GM19467 (cell line): ENCODE measurements around the gene HSPA8.

Experiments
- ATAC-seq: cut with Tn5 transposase; IDR thresholded peaks from one replicate; pipeline ENCODE4 v1.9.1; 2021; ENCODE audit warnings: mild to moderate bottlenecking, moderate library complexity; ENCODE audit not compliant: unreplicated experiment

Gene HSPA8

DNA sequence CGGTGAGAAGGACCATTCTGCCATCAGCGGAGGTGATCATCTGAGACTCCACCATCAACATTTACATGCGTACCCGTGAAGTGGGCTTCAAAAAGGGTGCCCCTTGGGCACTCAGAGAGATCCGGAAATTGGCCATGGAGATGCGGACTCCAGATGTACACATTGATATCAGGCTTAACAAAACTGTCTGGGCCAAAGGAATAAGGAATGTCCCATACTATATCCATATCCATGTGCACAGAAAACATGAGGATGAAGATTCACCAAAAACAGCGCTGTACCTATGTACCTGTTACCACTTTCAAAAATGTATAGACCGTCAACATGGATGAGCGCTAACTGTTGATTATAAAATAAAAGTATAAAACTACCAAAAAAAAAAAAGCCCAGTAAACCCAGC, 10.8 kb downstream of the HSPA8 start:
- ATAC-seq = no peak

DNA sequence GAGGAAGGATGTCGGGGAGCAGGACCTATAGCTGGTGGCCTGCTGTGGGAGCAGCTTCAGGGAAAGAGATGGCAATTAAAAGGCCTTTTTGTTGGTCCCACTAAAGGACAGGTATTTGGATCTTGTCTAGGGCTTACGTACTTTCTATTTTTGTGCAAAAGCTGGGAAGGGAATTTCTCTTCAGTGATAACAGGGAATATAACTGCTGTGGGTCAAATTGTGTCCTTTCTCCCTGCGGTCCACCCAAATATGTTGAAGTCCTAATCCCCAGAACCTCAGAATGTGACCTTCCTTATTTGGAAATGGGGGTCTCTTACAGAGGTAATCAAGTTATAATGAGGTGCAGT, 14.0 kb downstream of the HSPA8 start:
- no peak for ATAC-seq

DNA sequence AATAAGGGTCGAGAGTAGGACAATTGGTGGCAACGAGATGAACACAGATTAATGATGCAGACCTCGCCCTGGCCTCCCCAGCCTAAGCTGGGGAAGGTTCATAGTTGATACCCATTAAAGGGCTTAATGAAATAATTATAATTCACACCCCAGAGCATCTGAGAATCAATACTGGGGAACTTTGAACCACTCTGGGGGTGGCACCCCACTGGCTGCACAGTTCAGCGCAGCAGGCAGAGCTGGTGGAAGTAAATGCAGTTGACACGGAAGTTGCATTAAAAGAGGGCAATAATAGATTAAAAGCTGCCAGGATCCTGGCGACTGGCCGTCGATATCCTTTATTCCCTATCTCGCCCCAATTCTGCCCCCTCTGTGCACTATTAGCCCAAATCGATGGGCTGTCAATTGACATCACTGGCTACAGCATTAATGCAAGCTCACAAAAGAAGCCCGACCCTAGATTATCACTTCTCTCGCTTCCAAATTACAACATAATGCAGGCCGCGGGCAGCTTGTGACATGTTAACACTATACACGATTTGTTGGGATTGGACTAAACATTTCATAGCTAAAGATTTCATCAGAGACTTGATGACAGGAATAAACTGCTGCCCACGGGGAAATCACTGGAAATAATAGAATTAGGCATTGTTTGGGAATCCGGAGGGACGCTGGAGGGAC, 14.5 kb downstream of the HSPA8 start:
- ATAC-seq = no peak

DNA sequence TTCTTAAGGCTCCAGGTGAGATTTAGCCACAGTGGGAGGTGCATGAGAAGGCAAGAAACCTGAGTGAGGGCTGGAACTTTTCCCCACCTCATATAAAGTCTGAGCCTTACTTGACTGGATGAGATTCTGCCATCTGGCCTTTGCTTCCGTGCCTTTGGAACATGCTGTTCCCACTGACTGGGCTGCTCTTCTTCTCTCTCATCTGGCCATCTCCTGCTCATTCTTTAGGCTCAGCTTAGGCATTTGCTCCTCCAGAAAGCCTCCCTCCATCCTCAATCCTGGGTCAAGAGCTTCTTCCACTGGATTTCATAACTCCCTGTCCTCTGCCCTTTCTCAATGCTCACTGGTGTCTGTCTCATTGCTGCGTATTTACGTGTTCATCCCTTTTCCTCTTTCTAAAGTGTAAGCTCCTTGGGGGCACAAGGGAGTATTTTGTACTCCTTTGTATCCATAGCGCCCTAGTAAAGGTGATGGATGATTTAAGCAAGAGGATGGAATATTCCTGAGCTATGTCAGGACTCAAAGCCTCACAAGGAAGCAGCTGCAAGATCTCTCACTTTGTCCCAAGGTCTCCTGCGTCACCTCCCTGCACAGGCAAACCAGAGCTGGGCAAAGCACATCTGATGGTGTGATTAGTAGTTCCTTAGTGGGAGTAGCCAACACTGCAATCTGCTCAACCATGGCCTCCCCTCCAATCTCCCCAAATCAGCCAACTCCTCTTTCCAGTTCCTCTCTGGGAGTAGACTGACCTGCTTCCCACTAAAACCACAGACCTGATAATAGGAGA, 15.3 kb downstream of the HSPA8 start:
- no peak for ATAC-seq

DNA sequence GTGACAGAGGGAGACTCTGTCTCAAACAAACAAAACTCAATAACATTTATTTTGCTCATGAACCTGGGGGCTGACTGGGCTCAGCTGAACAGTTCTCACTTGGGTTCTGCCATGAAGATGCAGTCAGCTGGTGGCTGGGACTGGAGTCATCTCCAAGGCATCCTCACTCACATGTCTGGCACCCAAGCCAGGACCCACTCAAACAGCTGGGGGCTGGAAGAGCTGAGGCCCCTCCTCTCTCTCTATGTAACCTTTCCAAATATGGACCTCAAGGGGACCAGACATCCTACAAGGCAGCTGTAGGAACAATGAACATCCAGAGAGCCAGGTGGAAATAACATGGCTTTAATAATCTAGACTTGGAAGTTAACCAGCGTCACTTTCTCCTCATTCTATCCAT, 16.8 kb downstream of the HSPA8 start:
- no peak for ATAC-seq

DNA sequence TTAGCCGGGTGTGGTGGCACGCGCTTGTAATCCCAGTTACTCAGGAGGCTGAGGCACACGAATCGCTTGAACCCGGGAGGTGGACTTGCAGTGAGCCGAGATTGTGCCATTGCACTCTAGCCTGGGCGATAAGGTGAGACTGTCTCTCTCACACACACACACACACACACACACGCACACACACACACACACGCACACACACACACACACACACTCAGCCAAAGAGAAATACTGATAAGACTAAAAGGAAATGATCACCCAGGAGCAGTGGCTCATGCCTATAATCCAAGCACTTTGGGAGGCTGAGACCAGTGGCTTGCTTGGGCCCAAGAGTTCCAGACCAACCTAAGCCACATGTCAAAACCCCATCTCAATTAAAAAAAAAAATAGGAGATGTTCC, 20.8 kb downstream of the HSPA8 start:
- ATAC-seq = no peak

DNA sequence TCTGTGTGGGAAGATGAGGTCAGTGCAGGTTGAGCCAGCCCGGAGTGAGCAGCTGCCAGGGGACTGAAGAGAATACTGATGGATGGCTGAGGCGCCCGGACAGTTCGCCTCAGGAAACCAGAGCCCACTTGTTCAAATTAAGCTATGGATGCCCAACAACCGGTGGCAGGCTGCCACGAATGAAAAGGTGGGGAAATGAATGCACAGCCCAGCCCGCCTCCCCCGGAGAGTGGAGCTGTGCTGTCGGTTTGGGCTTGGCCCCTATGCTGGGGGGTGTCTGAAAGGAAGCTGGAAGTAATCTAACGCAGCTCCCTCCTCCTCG, 21.9 kb downstream of the HSPA8 start:
- ATAC-seq = no peak

DNA sequence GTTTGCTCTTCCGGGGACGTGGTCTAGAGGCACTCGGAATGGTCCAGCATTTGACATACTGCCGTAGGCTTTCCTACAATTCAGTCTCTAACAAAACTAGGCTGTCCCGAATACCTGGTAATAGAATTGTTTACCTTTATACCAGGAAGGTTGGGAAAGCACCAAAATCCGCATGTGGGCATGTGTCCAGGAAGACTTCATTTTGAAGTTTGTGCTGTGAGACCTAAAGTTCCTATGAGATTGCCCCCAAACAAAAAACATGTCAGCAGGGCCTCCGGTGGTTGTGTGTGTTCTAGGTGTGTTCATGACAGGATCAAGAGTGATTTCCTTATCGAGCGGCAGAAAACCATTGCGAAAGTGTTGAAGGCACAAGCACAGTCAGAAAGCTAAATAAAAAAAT, 26.1 kb downstream of the HSPA8 start:
- ATAC-seq = no peak

DNA sequence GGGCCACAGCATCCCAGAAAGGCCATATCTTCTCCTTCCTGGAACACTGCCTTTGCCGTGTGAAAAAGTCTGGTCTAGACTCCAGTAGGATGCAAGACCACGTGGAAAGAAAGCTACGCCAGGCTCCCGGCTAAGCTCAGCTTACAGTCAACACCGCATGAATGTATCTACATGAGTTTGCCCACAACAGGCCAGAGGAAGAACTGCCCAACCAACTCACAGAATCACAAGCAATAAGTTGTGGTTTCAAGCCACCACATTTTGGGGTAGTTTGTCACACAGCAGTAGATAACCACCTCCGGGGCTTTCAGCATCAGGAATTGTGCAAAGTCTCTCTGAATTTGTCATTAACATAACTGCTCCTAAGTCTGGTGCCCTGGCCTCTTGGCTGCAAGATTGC, 27.3 kb downstream of the HSPA8 start:
- no peak for ATAC-seq

DNA sequence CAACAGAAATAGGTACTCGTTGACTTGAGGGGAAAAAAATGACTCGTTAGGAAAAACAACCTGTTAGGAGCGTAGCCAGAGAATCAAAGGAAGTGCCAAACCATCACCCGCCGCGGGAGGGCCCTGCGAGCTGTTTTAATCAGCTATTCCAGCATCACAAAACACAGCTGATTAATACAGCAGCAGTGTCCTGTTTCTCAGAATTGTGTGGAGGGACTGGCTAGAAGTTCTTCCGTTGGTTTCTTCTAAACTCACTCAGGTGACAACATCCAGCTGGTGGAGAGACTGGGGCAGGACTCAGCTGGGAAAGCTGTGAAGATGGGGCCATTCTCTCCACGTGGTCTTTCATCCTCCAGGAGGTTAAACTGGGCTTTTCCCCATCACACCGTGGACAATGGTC, 28.0 kb downstream of the HSPA8 start:
- ATAC-seq = no peak

DNA sequence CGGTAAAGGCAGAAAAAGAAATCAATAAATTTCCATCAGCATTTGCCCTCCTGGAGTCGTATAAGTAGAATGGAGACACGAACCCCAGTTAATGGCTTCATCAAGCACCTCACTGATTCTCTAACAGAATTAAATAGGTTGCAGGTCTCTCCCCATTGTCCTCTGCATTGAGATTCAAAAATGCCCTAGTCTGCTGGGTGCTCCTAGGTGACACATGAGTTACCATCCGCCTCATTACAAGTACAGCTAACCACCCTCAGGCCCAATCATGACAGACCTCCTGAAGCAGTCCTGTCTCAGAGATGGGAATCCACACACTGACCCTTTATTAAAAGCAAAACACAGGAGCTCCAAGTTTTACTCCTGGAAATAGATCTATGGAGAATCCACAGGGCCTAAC, 31.4 kb downstream of the HSPA8 start:
- ATAC-seq = no peak

DNA sequence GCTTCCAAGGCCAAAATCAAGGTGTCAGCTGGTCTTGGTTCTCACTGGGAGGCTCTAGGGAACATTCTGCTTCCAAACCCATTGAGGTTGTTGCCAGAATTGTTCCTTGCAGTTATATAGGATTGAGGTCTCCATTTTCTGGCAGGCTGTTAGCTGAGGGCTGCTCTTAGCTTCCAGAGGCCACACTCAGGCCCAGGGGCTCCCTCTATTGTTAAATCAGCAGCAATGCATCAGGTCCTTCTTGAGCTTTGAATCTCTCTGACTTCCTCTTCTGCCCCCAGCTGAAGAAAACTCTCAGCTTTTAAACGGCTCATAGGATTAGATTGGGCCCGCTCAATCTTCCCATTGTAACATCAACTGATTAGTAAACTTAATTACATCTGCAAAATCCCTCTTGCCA, 41.0 kb downstream of the HSPA8 start:
- no peak for ATAC-seq

DNA sequence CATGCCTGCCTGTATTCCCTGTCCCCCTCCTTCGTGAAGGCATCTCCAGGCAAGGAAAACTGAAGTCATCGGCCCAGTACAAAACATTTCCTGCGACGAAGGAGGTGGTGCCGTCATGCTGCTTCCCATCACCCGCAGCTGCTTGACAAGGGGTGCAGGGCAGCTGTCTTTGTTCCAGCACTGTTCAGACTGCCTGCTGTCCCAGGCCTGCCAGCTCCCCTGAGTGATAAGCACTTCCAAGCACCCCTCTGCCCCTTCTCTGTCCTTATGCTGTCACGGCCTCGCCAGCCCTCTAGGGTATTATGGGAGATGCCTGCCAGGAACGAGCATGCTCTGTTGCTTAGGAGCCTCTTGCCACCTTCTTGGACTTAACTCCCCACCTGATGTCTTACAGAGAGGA, 43.2 kb downstream of the HSPA8 start:
- no peak for ATAC-seq

DNA sequence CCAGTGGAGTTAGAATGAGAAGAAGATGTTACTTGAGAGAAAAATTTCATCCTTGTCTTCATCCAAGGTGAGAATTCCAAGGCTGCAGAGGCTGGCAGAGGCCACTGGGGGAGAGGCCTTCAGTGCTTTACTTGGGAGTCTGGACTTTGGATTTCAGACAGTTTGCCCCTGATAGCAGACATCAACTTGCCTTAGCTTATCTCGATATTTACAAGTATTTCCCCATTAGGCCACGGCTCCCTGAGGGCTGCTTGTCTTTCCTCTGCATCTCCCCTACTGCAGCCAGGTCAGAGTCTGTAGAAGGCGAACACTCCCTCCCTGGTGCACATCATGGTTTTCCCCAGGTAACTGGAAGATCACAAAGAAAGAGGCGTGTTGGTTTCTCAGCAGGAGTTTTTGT, 50.4 kb downstream of the HSPA8 start:
- ATAC-seq = no peak
